NCI-H2227 (cell line): ENCODE results near the gene RPL4.

Source experiments
- DNase-seq: peaks from one replicate; lab custom pipeline; 2025; ENCODE audit not compliant: unreplicated experiment; lab: John Stamatoyannopoulos, UW

Gene RPL4

DNA sequence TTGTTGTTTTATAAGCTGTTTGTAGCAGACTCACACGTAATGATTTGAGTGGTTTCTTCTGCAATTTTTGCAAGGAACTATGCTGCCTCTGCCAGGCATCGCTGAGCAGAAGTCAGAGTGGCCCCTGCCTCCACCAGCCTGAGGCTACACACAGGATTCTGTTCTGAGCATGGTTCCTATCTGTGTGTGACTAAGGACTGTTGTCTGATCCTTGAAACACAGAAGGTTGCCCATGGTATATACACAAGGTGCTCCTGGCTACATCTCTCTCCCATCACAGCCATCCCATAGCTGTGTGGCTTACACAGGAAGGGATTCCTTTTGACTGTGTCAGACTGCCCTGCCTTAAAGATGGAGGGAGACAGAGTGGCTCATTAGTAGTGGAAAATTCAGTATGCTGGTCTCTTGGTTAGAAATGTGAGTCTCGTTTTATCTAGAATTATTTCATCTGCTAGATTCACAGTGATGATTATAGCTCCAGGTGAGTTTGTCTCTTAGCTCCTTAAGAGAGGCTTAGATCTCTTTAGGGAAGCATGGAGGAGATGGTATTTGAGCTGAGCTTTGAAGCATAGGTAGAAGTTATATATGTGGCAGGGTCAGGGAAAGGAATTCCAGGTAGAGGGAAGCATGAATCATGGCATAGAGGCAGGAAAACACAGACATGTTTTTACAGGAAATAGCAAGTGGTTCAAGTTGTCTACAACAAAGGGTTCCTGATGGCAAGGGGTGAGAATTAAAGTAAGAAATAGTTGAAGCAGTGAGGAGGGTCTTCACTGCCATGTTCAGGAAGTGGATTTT is 44.6 kb downstream of the RPL4 start:
- no peak for DNase-seq

DNA sequence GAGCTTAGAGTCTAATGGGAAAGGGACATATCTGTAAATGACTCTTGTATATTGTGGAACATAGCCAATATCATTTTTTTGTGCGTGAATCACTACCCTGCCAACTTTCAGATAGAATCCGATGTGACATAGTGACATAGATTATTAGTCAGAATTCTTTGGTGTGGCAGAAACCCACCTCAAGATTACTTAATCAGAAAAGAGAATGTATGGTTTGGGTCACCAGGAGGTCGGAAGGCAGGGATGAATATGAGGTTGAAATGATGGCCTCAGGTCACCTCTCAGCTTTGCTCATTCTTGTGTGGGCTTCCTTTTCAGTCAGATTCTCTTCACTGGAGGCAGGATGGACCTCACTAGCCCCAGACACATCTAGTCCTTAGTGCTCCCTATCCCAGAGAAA is 48.4 kb downstream of the RPL4 start:
- no peak for DNase-seq

DNA sequence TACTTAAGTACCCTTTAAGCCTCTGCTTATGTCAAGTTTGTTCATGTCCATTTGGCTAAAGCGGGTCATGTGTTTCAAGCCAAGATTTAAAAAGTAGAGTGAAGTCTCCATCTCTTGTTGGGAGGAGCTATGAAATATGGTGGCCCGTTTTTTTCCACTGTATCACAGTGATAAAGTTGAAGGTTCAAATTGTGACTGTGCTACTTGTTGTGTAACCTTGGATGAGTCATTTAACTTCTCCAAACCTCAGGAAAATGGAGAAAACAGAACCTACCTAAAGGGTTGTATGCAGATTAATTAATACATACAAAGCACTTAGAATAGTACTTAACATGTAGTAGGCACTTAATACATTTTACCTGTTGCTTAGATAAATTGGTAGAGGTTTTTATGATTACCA is 50.5 kb downstream of the RPL4 start:
- DNase-seq = no peak

- DNase-seq = no peak
Measured at GRCh38 chr15:66452971-66453580, 51.6 kb downstream of the RPL4 start.

GRCh38 chr15:66452420-66452819 is 52.2 kb downstream of the RPL4 start:
- no peak for DNase-seq
